ENCODE data around the gene GPR4.

The GPR4 gene

DNA sequence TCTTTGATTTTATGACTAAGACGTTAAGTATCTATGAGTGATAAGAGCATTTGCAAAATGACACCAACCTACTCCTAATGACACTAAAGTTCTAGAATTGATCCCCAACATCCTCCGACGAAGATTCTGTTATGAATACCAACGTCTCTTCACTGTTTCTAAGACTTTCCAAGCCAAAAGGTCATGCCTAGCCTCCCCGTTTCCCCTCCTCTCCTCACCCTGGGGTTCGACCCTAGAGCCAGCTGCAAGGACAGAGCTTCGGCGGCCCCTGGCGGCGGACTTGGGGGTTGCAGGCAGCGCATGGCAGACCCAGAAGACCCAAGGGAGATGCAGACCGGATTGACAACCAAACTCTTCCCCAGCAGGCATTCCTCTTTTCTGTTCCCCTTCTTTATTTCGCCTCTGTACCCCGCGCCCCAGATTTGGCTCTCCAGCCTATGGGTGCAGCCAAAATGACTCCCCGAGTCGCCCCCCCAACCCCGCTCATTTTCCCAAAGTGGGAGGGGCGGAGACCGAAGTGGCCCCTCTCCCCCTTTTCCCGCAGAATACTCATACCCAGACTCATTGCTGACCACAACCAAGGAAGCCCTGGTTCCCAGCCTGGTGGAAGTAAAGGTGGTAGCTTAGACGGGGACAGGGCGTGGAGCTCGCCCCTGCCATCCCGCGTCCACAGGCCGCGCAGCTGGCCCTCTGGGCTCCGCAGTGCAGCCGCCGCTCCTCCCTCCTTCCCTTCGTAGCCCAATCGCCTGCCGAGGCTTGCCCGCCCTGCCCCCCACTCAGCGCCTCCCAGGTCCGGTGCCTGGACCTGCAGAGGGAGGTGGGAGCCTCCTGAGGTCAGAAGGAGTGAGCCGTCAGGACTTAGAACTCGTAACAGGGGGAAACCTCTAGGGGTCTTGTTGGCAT, 41.3 kb upstream of the GPR4 start:
- DNase-seq (ENCODE audit: insufficient read length, low spot score) (peak; percentile 88), FAIRE-seq (no peak)
- TF ChIP-seq, protein P1, sequence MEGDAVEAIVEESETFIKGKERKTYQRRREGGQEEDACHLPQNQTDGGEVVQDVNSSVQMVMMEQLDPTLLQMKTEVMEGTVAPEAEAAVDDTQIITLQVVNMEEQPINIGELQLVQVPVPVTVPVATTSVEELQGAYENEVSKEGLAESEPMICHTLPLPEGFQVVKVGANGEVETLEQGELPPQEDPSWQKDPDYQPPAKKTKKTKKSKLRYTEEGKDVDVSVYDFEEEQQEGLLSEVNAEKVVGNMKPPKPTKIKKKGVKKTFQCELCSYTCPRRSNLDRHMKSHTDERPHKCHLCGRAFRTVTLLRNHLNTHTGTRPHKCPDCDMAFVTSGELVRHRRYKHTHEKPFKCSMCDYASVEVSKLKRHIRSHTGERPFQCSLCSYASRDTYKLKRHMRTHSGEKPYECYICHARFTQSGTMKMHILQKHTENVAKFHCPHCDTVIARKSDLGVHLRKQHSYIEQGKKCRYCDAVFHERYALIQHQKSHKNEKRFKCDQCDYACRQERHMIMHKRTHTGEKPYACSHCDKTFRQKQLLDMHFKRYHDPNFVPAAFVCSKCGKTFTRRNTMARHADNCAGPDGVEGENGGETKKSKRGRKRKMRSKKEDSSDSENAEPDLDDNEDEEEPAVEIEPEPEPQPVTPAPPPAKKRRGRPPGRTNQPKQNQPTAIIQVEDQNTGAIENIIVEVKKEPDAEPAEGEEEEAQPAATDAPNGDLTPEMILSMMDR (IDR thresholded peaks at IDR 0.05; ENCODE audit: insufficient read depth, missing control alignments) = peak; percentile 97

DNA sequence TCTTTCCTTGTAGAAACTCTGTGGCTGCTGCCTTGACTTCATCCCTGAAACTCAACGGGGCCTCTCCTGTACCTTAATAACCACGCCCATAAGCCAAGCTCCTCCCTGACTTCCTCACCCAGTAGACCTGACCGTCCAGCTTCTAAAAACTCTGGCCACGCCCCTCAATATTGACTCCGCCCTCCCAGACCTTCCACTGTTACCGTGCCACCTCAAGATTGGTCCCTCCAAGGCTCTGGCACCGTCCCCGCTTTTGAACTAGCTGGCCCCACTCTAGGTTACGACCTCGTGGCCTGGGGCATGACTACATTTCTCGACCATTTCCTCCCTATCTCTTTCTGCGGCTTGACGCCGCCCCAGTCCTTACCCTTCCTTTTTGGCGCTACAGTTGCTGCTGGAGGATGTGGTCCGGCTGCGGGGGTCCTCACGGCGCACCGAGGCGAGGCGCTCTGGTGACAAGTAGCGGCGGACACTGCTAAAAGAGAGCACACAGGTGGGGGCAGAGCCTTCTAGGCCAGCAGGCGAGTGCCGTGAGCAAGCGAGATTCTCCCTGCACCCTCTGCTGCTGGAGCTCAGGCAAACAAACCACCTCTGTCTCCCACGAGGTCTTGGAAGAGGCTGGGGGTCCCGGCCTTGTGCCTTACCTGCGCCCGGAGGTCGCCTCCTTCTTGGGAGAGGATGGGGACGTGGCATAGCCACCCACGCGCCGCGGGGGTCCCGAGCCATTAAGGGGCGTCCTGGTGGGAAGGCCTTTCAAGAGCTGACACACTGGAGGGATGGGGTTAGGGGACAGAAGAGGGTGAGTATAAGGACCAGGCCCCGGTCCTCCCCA, 39.5 kb upstream of the GPR4 start:
- TF ChIP-seq, protein P1 (IDR thresholded peaks at IDR 0.05; ENCODE audit: insufficient read depth, missing control alignments) = no peak
- FAIRE-seq = no peak
- no peak for DNase-seq (ENCODE audit: insufficient read length, low spot score)

DNA sequence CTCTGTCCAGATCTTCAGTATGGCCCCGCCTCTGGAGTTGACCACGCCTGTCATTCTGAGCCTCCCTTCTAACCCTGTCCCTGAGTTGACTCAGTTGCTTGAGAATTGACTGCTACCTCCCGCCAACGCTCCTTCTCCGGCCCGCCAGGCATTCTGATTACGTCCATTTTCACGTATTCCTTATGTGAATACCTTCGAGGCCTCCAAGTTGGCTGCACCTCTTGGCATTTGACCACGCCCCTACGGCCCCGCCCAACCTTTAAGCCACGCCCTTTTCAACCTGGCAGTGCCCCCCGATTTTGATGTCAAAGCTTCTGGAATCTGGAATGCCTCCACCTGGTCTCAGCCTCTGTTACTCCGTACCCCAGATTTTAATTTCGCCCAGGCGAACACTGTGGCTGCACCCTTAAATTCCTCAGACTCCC, 38.8 kb upstream of the GPR4 start:
- FAIRE-seq (no peak), DNase-seq (ENCODE audit: insufficient read length, low spot score) (no peak)

DNA sequence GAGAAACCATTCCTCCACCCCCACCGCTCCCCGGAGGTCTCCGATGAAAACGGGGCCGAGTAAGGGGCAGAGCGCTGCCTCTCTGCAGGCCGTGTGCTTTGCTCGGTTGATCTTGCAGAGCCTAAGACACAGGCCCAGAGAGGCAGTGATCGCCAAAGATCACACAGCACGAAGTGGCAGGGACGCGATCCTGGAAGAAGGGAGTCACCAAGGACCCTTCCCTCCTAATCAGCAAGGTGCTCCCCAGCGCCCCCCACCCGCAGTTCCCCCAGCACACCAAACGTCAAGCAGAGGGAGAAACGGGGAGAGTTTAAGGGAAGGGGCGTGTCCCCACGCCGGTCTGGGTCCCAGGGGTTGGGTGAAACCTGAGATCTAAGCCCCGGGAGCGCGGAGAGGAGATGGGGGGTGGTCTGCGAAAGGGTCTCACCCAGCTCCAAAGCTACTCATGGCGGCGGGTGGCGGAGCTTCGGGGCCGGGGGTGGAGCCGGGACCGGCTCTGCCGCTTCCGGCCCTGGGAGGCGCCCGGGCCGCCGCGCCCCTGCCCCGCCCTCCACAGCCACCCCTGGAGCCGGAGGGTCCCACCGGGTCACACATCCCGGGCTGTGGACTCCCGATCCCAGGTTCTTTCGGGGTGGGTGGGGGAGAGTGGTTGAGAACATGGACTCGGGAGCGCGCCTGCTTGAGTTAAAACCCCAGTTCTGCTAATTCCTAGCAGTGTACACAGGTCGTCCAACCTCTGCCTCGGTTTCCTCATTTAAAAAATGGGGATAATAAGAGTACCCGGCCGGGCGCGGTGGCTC, 37.1 kb upstream of the GPR4 start, which contains the start of gene EML2:
TSS of gene EML2 (minus strand) at position 468 of the 800 bp plus-strand sequence. CDS start at position 447, 21 bp downstream.
- TF ChIP-seq, protein P1 (IDR thresholded peaks at IDR 0.05; ENCODE audit: insufficient read depth, missing control alignments) = peak; percentile 23
- no peak for FAIRE-seq
- no peak for DNase-seq (ENCODE audit: insufficient read length, low spot score)

More for the DNA sequence above, 38.8 kb upstream of the GPR4 start:
- TF ChIP-seq, protein P1 (IDR thresholded peaks at IDR 0.05; ENCODE audit: insufficient read depth, missing control alignments) = no peak

DNA sequence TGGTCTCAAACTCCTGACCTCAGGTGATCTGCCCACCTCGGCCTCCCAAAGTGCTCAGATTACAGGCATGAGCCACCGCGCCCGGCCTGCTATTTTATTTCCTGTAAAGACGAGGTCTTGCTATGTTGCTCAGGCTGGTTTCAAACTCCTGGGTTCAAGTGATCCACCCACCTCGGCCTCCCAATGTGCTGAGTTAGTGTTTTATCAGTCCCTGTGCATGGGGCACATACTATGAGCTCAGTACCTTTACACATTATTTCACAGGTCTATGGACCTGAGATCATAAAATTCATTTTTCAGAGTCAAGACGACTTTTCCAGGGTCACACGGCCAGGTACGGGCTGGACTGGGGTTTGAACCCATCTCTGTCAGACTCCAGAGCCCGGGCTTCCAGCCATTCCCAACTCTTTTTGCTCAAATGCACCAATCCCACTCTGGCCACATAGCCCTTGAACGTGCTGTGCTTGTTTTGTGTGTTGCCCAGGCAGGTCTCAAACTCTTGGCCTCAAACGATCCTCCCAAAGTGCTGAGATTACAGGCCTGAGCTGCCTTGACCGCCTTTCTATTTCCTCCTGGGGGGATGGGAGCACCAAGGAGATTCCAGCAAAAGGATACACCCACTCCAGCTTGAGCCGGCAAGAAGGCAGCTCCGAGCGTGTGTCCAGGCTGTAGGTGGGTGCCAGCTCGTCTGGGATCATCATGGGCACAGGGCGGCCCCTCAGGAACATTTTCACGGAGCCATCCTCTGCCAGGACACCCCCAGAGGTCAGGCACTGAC, 36.1 kb upstream of the GPR4 start:
- TF ChIP-seq, protein P1 (IDR thresholded peaks at IDR 0.05; ENCODE audit: insufficient read depth, missing control alignments) = no peak
- no peak for DNase-seq (ENCODE audit: insufficient read length, low spot score)
- FAIRE-seq = no peak

DNA sequence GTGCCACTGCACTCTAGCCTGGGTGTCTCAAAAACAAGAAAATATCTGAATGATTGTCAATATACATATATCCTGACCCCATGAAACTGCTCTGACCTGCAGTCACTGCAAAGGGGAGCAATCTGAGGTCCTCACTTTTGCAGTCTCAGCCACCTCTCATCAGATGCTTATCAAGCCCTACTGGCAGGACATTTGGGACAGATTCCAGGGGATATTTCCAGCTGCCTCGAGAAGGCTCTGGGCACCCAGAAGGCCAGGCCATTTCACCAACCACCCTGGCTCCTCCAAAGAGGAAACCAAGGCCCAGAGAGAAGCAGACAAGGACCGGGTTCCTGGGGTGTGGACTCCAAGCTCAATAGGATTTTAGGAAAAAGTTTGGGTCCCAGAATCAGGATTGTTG, 34.9 kb upstream of the GPR4 start:
- TF ChIP-seq, protein P1 (IDR thresholded peaks at IDR 0.05; ENCODE audit: insufficient read depth, missing control alignments) = no peak
- FAIRE-seq (no peak), DNase-seq (ENCODE audit: insufficient read length, low spot score) (no peak)

Data from D721Med (cell line).